ENCODE data around the gene SIRT5. TPM values are rescaled to one million over a fixed set of nuclear protein-coding genes. Genes with fewer than 3 reads are reported as not detected.

Gene SIRT5
- polyA plus RNA-seq, 12 donors = 8.1 to 20.2 (median 10.1) TPM; not detected in 1

DNA sequence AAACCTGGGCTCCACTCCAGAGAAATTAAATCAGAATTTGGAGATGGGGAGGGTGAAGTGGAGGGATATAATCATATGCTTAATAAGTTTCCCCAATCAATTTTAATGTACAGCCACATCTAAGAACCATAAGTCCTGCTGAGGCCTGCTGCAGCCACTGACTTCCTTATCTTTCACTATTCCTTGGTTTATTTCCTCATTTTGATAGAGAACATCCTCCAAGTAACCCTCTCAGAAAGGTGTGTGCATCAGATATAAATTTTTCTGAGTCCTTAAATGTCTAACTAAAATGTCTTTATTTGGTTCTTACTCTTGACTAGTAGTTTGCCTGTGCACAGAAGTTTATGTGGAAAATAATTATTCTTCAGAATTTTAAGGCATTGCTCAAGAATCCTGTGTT is 23.7 kb upstream of the SIRT5 start:
- DNase-seq = no peak

DNA sequence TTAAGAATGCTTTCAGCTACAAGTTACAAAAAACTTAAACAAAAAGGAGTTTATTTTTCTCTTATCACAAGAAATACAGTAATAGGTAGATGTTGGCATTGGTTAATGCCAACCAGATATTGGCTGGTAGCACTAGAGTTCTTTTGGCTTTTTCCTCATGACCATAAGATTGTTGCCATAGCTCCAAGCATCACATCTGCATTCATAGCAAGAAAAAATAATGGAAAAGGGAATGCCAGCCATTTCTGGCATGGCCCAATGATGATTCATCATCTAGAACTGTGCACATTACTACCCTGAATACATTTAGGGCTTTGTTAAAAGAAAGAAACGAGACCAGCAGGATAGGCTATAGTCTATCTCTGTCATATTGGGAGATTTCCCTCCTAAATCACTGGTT is 20.8 kb upstream of the SIRT5 start:
- DNase-seq = no peak

DNA sequence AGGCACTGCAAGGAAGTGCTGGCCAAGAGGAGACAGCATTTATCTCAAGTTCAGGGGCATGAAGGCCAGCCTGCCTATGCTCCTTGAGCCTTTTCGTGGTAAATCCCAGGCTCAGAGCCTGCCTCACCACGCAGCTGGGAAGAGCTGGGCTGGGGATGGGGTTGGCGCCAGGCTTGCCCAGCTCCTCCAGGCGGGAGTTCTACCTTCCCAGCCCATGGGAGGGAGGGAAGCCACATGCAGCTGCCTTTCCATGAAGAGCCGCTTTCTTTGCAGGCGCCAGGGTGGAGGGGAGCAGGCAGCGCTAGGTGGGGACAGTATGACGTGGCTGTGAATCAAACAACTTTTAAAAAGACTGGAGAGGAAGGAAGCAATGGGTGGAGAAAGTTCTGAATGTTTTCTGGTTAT is 19.5 kb upstream of the SIRT5 start:
- no peak for DNase-seq

DNA sequence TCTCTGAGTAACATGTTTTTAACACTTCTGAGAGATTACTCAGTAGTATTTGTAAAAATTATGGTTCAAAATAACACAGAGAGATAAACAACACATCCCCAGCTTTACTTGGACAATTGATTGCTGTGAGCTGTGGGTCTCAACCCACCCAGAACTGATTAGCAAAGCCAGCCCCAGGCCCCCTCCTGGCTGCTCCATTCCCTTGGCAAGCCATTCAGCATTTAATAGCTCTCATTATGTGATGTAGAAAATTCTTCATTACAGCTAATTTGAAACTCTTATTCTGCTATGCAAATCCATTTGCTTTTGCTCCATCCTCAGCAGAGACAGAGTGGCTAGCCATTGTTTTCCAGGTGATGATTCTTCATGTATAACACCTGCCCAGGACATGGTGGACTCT is 16.6 kb upstream of the SIRT5 start:
- DNase-seq = no peak

DNA sequence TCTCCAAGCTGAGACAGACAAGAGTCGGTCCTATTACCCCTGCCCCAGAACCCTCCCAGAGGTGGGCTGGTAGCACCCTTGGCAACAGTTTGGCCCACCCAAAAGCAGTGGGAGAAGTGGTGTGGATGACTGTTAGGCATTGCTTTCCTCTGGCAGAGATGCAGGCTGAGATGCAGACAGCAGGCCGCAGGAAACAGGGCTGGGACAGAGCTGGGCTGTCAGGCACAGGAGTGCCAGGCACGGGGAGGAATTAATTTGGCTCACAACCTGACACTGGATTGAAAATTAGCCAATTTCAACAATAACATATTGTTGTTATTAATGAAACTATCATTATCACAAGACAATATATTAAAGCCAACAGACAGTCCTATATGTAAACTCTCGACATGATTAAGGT is 15.7 kb upstream of the SIRT5 start:
- DNase-seq = no peak

DNA sequence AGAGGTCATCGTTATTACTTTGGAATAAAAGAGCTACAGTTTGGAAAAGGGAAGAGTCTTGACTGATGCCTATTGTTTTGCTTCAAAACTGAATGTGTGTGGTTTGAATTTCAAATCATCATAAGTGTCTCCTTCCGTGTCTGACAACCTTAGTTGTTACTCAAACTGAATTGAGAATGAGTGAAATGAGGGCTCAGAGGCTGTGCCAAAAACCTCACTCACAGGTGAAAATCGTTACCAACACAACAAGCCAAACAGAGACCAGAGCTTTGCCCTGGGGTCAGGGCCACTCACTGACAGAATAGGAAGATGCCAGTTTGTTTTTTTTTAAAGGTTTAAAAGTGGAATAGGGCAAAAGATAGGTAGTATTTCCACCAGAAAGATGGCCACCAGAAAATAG is 15.2 kb upstream of the SIRT5 start:
- no peak for DNase-seq

DNA sequence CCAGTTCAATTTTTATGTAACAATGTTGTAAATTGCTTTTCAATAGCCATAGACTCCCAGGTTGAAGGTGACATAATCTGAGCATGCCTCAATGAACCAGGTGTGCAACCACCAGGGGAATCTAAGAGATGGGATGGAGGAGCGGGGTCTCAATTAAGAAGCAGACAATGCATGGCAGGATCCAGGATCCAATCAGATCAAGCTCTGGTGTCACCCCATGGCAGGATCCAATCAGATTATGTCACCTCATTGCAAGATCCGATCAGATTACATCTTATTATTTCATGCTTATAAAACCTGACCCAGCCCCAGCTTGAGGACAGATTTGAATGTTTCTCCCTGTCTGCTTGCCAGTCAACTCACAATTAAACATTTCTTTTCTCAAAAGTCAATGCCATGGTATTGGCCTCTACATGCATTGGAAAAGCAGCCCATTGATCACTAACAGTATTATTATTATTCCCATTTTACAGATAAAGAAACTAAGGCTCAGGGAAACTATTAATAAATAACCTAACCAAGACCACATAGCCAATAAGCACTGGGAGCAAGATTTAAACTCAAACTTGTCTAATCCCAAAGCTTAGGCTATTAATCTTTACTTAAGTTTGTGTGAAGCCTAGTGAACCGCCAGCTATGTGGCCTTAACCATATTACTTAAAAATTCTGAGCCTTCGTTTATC is 14.3 kb upstream of the SIRT5 start:
- DNase-seq = no peak

DNA sequence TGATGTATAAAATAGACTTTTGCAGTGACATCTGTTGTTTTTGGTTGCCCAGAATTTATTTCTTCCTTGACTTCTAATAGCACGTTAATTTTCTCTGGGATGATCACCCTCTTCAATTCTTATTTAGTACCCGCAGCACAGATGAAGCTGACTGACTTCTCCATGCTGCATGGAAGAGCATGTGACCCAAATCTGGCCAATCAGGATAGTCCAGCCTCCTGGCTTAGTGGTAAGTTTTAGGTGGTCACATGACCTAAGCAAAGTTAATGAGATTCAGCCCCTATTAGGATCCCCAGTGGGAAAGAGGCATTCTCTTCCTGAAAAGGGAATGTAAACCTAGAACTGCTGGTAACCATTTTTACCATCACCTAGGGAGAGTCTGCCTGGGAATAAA is 13.8 kb upstream of the SIRT5 start:
- DNase-seq = no peak

DNA sequence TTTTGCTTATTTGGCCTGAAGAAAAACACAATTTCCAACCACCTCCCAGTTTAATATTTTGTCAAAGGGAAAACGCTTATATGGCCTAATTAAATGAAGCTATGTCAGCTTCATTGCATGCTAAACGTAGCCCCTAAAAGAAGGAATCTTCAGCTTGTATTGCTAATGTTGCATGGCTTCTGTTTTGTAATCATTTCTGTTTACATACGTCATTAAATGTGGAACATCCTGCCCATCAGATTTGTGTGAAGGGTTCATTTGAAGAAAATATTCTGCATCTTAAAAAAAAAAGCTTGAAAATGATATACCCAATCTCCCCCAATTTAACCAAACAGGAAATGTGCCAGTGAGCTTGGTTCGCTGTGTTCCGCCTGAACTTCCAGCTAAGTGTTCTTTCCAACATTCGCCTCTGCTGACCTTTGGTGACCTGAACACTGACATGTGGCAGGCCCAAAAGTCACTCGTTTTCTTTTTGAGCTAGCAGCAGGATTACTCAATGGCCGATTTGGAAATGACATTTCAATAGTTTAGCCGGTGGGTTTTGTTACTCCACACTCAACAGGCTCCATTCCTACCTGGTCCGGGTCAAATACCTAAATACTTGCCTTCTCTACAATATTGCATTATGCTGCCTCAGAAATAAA is 12.7 kb upstream of the SIRT5 start:
- no peak for DNase-seq

DNA sequence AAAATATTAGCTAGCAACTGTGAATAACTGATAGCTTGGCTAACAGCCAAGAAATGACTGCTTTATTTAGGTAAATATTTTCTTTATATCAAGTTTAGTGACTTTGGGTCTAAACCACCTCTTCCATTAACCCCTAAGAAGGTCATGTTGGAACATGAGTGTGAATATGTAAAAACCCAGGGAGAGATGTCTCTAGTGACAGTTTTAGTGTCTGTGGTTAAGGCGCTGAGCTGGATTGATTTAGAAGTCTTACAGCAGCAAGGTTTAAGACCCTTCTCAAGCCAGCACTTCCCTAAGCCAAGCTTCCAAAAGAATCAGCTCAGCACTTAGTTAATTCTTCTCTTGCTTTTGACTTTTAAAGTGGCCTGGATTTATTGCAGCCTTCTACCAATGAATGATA is 11.4 kb upstream of the SIRT5 start:
- no peak for DNase-seq

DNA sequence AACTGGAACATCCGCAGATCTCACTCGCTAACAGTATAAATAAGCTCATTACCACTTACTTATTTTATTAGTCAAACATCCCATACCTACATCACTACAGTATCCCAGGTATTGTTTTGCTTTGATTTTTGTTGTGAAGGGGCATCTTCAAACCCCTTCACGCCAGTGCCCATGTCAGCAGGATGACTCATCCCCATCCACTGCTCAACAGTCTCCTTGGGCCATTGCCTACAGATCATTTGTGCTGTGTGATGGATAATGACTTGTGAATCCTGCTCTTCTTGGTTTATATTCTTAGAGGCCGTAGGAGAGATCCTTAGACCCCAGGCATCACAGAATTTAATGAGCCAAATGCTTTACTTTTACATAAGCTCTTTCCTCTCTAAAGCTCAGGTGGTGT is 8.5 kb upstream of the SIRT5 start:
- DNase-seq = no peak

DNA sequence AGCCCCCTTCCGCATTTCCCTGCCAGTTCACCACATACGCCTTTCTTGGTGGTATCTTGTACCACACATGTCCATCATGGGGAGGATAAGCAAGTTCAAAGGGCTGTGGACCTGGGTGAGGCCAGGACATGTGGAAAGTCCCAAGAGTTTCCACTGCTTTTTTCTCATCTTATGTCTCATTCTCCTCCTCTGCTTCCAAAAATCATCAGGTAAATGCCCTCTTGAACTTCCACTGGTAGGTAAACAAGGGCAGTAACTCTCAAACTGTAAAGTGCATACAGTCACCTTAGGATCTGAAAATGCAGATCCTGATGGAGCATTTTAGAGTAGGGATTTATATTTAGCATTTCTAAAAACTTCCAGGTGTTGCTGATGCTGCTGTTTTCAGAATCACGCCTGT is 7.9 kb upstream of the SIRT5 start:
- no peak for DNase-seq

DNA sequence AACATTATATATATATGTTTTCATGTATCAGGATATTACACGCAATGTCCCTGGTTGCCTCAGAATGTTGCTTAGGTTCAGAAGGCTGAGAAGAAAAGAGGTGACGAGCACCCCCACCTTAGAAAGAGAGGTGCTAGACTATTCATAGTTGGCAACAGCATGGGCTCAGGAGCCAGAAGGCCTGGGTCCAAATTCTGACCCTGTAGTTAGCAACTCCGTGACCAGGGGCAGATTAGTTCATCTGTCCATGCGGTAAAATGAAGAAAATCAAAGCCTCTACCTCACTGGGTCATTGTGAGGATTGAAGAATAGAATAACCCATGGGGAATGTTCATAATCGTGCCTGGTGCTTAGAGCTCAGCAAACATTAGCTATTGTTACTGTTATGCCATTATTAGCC is 5.4 kb upstream of the SIRT5 start:
- no peak for DNase-seq

DNA sequence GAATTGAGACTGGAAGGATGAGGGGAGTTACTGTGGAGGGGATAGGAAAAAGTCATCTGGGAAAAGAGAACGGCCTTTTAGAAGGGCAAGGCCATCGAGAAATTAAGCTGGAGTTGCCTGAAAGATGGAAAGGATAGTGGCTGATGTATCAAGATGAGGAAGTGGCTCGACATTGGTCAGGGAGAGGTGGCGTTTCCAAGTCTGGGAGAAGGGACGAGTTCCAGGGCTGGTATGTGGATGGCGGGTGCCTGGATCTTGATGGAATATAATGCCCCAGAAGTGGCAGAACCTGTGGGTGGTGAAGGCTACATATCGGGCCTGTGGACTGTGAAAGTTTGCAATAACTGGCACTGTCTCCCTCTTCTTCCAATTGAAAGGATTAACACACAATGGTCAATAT is 2.2 kb upstream of the SIRT5 start:
- no peak for DNase-seq

DNA sequence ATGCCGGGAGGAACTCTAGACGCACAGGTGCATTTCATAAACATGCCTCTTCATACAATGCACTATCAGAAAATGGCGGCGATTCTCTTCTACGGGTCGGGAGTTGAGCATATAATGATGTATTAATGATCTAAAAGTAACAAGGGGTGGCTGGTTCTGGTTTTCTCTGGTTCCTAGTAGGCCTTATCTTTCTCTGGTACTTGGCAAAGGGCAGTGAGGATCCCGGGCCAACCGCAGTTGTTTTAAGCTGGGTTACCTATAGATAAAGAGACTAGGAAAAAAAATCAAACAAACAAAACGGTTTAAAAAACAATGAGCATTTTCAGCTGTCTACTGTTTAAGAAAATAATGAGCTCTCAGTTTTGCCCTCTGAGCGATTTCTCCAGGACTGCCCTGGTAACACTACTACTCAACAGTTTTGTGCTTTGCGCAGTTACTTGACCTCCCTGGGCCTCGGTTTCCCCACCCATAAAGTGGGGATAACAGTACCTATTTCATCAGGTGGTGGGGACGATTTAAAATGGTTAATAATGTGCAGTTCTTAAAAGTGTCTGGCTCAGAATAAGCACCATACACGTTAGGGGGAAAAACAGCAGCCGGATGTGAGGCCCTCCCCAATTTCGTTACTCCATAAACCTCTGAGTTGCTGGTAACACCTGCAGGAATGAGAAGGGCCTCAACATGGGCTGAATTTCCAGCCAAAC is 1.3 kb upstream of the SIRT5 start:
- DNase-seq = no peak

DNA sequence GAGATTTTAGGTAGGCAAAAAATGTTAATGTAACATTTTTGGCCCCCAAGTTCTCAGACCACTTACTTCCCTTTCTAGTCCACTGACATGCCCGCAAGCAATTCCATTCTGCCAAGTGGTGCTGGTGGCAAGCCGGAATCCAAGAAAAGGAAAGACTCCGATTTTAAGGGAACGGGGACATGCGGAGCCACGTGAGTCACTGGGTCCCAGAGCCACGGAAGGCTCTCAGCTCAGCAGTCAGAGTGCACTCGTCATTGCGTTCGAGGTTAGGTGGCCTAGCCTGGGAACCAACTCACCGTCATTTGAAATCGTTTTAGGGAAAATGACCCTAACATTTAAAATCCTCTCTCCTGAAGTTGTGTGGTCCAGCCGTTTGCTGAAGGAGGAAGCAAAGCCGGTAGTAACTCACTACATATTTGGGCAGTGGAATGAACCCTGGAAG is 711 bp upstream of the SIRT5 start:
- peak; percentile 21 for DNase-seq

DNA sequence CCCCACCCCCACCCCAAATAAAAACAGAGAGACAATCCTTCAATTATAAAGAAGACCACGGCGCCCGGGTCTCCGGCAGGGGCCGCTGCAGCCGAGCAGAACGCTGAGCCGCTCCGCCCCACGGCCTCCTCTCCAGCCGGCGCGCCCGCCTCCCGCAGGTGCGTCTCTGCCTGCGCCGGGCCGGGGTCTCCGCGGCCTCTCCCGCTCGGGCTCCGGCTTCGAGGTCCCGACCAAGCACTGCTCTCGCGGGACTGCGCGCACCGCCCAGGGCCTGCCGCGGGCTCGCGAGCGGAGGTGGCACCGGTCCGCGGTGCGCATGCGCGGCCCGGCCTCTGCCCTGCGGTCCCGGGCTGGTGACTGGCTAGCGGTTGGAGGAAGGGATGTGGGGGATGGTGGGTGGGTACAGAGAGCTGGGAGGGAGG is 241 bp upstream of the SIRT5 start:
- DNase-seq = peak; percentile 88

DNA sequence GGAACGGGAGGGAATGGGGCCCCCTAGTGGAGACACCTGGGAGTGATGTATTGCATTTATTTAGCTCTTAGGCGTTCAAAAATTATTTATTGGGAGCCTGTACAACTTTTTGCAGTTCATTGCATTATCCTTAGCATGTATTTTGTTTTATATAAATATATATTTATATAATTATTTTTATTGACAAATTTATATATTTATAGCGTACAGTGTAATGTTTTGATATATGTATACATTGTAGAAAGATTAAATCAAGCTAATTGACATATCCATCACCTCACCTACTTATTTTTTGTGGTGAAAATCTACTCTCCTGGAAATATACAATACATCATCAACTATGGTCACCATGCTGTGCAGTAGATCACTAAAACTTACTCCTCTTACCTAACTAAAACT is 975 bp downstream of the SIRT5 start:
- no peak for DNase-seq

DNA sequence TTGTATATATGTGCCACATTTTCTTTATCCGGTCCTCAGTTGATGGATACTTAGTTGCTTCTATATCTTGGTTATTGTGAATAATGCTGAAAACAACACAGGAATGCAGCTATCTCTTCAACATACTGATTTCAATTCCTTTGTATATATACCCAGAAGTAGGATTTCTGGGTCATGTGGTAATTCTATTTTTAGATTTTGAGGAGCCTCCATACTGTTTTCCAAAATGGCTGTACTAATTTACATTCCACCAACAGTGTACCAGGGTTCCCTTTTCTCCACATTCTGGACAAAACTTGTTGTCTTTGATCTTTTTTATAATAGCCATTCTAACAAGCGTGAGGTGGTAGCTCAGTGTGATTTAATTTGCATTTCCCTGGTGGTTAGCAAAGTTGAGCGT is 1.6 kb downstream of the SIRT5 start:
- no peak for DNase-seq

DNA sequence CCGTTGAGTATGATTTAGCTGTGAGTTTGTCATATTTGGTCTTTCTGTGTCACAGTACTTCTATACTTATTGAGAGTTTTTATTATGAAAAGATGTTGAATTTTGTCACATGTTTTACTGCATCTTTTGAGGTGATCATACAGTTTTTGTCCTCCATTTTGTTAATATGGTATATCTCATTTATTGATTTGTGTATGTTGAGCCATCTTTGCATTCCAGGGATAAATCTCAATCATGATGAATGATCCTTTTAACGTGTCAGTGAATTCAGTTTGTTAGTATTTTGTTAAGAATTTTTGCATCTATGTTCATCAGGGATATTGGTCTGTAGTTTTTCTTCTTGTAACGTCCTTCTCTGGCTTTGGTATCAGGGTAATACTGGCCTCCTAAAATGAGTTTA is 3.5 kb downstream of the SIRT5 start:
- DNase-seq = no peak

DNA sequence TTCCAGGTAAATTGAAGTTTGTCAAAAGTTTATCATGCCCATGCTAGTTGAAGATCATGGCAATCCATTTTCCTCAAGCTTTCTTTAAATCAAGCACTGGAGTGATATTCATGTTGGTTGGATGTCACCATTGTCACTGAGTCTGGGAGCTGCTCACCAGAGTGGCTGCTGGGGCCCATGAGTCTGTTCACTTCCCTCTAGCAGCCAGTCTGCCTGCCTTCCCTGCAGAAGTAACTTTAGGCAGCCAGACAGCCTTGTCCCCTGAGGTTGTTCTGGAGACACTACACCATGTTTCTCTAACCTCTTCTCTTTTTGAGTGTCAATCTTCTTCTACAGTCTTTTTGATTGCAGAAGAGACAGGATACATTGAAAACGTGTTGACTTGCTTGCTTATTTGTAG is 5.5 kb downstream of the SIRT5 start:
- no peak for DNase-seq

DNA sequence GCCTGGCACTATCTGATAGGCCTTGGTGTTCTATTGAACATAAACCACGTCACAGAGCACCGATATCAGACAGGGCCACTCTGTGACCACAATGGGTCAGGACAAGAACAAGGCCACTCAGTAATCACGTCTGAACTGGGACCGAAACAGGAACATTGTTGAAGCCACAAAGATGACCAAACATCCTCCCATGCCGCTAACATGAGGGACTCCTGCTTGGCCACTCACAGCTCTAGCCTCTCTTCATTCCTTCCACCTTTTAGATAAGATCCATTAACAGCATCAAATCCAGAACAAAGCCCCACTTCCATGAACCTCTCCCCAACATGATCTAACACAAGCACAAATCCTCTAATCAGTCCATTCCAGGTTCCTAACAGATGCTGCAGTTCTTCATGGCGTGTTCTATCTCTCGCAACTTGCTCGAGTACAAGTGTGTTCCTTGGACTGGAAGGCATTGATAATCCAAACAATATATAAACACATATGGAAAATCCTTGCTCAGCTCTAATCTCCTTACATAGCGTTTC is 7.4 kb downstream of the SIRT5 start:
- no peak for DNase-seq

Data from muscle of arm (tissue), 12 donors.